Neural cell (in vitro differentiated cells): Measurements from ENCODE around the gene RIPOR2. TPM values are rescaled to one million over a fixed set of nuclear protein-coding genes. Genes with fewer than 3 reads are reported as not detected.

Experiments
- H2AFZ ChIP-seq: fragments of 200-600, 300-800 bp; sonication (generic), shearing (Covaris generic); 2 replicates; pipeline ENCODE4 v1.6.0; 2014; ENCODE audit warnings: low read depth, mild to moderate bottlenecking, antibody characterized with exemption, low read length, moderate library complexity
- H3F3A ChIP-seq: fragments of 200-600 bp; shearing (Covaris generic); 2 replicates; pipeline ENCODE4 v1.6.1; 2016; ENCODE audit warnings: mild to moderate bottlenecking, moderate library complexity, mixed read lengths, antibody characterized with exemption, low read length; ENCODE audit not compliant: insufficient read depth, poor library complexity, severe bottlenecking
- H3K27ac ChIP-seq: fragments of 200-600, 300-800 bp; sonication (generic), shearing (Covaris generic); 2 replicates; pipeline ENCODE4 v1.5.1; 2014; ENCODE audit warnings: mild to moderate bottlenecking, low read length, moderate library complexity
- H3K27me3 ChIP-seq: fragments of 300-800, 200-600 bp; sonication (generic), shearing (Covaris generic); 2 replicates; pipeline ENCODE4 v1.6.0; 2014; ENCODE audit warnings: mild to moderate bottlenecking, low read depth, low read length, moderate library complexity; ENCODE audit not compliant: insufficient read depth
- H3K36me3 ChIP-seq: fragments of 300-800, 200-600 bp; sonication (generic), shearing (Covaris generic); 2 replicates; pipeline ENCODE4 v1.5.1; 2014; ENCODE audit warnings: mild to moderate bottlenecking, antibody characterized with exemption, low read length, moderate library complexity; ENCODE audit not compliant: insufficient read depth
- H3K4me2 ChIP-seq: fragments of 300-800, 200-600 bp; sonication (generic), shearing (Covaris generic); 2 replicates; pipeline ENCODE4 v1.6.0; 2014; ENCODE audit warnings: mild to moderate bottlenecking, low read length
- H3K4me3 ChIP-seq: fragments of 300-800, 200-600 bp; sonication (generic), shearing (Covaris generic); 2 replicates; pipeline ENCODE4 v1.5.1; 2014; ENCODE audit warnings: mild to moderate bottlenecking, low read length, moderate library complexity
- H3K79me2 ChIP-seq: fragments of 200-600 bp; shearing (Covaris generic); replicated peaks from 2 replicates; pipeline ENCODE4 v1.6.0; 2014; ENCODE audit warnings: mild to moderate bottlenecking, low read length, moderate library complexity; ENCODE audit not compliant: insufficient read depth
- H3K9ac ChIP-seq: fragments of 300-800, 200-600 bp; sonication (generic), shearing (Covaris generic); 2 replicates; pipeline ENCODE4 v1.6.1; 2016; ENCODE audit warnings: mild to moderate bottlenecking, low read length, mixed read lengths
- H3K9me2 ChIP-seq: fragments of 200-600 bp; shearing (Covaris generic); 2 replicates; pipeline ENCODE4 v1.6.1; 2016; ENCODE audit warnings: mild to moderate bottlenecking, low read length, mixed read lengths; ENCODE audit not compliant: insufficient read depth
- H3K9me3 ChIP-seq: fragments of 200-600, 300-800 bp; sonication (generic), shearing (Covaris generic); 2 replicates; pipeline ENCODE4 v1.6.1; 2016; ENCODE audit warnings: mild to moderate bottlenecking, mixed run types, low read length, moderate library complexity, mixed read lengths
- H4K20me1 ChIP-seq: fragments of 200-600 bp; shearing (Covaris generic); 2 replicates; pipeline ENCODE4 v1.6.1; 2016; ENCODE audit warnings: mild to moderate bottlenecking, mixed run types; ENCODE audit not compliant: insufficient read depth
- EP300 ChIP-seq: fragments of 450-650 bp; conservative IDR thresholded peaks from 2 replicates; pipeline ENCODE4 v1.6.1; 2014; ENCODE audit warnings: antibody characterized with exemption, mild to moderate bottlenecking, moderate library complexity; ENCODE audit not compliant: poor library complexity, severe bottlenecking
- EZH2 ChIP-seq: fragments of 200-600, 300-800 bp; shearing (Covaris generic), sonication (generic); IDR thresholded peaks from 2 replicates; pipeline ENCODE4 v1.6.1; 2014; ENCODE audit warnings: antibody characterized with exemption, low read length, borderline replicate concordance, mild to moderate bottlenecking; ENCODE audit not compliant: insufficient read depth, poor library complexity, severe bottlenecking
- MXI1 ChIP-seq: fragments of 450-650 bp; conservative IDR thresholded peaks from 2 replicates; pipeline ENCODE4 v1.6.1; 2014; ENCODE audit warnings: antibody characterized with exemption, mild to moderate bottlenecking; ENCODE audit not compliant: poor library complexity, severe bottlenecking
- POLR2AphosphoS5 ChIP-seq: IDR thresholded peaks from 2 replicates; pipeline ENCODE4 v1.6.1; 2012
- RAD21 ChIP-seq: fragments of 450-650 bp; conservative IDR thresholded peaks from 2 replicates; pipeline ENCODE4 v1.6.1; 2014; ENCODE audit warnings: antibody characterized with exemption, mild to moderate bottlenecking, moderate library complexity
- SMC3 ChIP-seq: fragments of 450-650 bp; conservative IDR thresholded peaks from 2 replicates; pipeline ENCODE4 v1.6.1; 2014; ENCODE audit warnings: antibody characterized with exemption, mild to moderate bottlenecking, moderate library complexity; ENCODE audit not compliant: poor library complexity
- TAF1 ChIP-seq: IDR thresholded peaks from 2 replicates; pipeline ENCODE4 v1.6.1; 2012; ENCODE audit warnings: low read depth
- polyA minus RNA-seq: library from RNA; depleted of rRNA, polyadenylated mRNA; stranded (reverse); fragments of >200 nt; gene quantifications from 2 replicates; pipeline ENCODE4 v1.2.3, GENCODE V29; 2014
- polyA plus RNA-seq: library from polyadenylated mRNA; depleted of rRNA; stranded (reverse); fragments of >200 nt; gene quantifications from 2 replicates; pipeline ENCODE4 v1.2.3, GENCODE V29; 2014
- TF ChIP-seq, protein P1 (sequence below): fragments of 450-650 bp; IDR thresholded peaks from 2 replicates; pipeline ENCODE4 v1.5.1; 2014; ENCODE audit warnings: antibody characterized with exemption, mild to moderate bottlenecking, moderate library complexity; ENCODE audit not compliant: poor library complexity, severe bottlenecking

The RIPOR2 gene, protein sequence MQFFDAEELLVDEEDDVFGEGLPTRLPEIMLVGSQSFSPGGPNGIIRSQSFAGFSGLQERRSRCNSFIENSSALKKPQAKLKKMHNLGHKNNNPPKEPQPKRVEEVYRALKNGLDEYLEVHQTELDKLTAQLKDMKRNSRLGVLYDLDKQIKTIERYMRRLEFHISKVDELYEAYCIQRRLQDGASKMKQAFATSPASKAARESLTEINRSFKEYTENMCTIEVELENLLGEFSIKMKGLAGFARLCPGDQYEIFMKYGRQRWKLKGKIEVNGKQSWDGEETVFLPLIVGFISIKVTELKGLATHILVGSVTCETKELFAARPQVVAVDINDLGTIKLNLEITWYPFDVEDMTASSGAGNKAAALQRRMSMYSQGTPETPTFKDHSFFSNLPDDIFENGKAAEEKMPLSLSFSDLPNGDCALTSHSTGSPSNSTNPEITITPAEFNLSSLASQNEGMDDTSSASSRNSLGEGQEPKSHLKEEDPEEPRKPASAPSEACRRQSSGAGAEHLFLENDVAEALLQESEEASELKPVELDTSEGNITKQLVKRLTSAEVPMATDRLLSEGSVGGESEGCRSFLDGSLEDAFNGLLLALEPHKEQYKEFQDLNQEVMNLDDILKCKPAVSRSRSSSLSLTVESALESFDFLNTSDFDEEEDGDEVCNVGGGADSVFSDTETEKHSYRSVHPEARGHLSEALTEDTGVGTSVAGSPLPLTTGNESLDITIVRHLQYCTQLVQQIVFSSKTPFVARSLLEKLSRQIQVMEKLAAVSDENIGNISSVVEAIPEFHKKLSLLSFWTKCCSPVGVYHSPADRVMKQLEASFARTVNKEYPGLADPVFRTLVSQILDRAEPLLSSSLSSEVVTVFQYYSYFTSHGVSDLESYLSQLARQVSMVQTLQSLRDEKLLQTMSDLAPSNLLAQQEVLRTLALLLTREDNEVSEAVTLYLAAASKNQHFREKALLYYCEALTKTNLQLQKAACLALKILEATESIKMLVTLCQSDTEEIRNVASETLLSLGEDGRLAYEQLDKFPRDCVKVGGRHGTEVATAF
- polyA plus RNA-seq (77.6 and 83.8 TPM in 2 replicates), polyA minus RNA-seq (141 and 142 TPM in 2 replicates)

GRCh38 chr6:24935366-24936152, at the start of gene RIPOR2:
Gene RIPOR2, minus strand, starts transcription at chr6:24935960. Its CDS starts 62 bp downstream, at chr6:24935898.
- Histone ChIP-seq H3F3A (no peaks in the 10 kb centered on the region), H3K9me2 (no peaks in the 10 kb centered on the region), H3K27me3 (no peaks in the 10 kb centered on the region), H3K4me3 (no peak within 1 kb of the TSS), H3K9me3 (no peaks in the 10 kb centered on the region), H2AFZ (no peak within 1 kb of the TSS), H3K27ac (no peak within 1 kb of the TSS), H4K20me1 (no peaks in the 10 kb centered on the region), H3K4me2 (no peak within 1 kb of the TSS), H3K36me3 (no peaks in the 10 kb centered on the region), H3K9ac (no peak within 1 kb of the TSS), H3K79me2 (no peaks in the 10 kb centered on the region)
- TF ChIP-seq EZH2, result no peak
- TF ChIP-seq, protein P1, sequence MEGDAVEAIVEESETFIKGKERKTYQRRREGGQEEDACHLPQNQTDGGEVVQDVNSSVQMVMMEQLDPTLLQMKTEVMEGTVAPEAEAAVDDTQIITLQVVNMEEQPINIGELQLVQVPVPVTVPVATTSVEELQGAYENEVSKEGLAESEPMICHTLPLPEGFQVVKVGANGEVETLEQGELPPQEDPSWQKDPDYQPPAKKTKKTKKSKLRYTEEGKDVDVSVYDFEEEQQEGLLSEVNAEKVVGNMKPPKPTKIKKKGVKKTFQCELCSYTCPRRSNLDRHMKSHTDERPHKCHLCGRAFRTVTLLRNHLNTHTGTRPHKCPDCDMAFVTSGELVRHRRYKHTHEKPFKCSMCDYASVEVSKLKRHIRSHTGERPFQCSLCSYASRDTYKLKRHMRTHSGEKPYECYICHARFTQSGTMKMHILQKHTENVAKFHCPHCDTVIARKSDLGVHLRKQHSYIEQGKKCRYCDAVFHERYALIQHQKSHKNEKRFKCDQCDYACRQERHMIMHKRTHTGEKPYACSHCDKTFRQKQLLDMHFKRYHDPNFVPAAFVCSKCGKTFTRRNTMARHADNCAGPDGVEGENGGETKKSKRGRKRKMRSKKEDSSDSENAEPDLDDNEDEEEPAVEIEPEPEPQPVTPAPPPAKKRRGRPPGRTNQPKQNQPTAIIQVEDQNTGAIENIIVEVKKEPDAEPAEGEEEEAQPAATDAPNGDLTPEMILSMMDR, result peak; percentile 29

DNA sequence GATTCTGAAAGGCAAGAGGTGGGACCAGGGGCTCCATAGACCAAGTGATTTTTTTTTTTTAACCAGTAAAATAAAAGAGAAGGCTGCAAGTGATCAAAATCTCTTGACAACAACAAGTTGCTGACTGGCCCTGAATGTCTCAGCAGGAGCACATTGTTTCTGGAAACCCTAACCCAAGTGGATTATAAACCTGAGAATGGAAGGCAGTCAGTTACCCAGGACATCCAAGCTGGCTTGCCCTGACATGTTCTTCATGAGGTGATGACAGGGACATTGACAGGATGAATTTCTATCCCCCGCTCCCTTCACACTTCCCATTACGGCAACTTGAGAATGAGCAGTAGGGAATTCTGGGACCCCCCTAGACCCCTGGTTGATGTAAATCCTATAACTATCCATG, 49.6 kb upstream of the RIPOR2 start:
- Histone ChIP-seq H3F3A (no peaks in the 10 kb centered on the region), H2AFZ (no peak overlapping the region), H3K79me2 (no peaks in the 10 kb centered on the region), H3K9me2 (no peaks in the 10 kb centered on the region), H3K4me2 (no peak overlapping the region), H4K20me1 (no peaks in the 10 kb centered on the region), H3K27me3 (no peaks in the 10 kb centered on the region), H3K9ac (no peak overlapping the region), H3K36me3 (no peaks in the 10 kb centered on the region), H3K9me3 (no peaks in the 10 kb centered on the region), H3K27ac (no peak overlapping the region), H3K4me3 (no peak overlapping the region)
- TF ChIP-seq EP300 (no peak), MXI1 (no peak), TAF1 (no peak), SMC3 (no peak), RAD21 (no peak), POLR2AphosphoS5 (no peak)
- TF ChIP-seq, protein P1, result no peak
